Measurements from ENCODE around the gene GPATCH4. TPM values are rescaled to one million over a fixed set of nuclear protein-coding genes. Genes with fewer than 3 reads are reported as not detected.

The GPATCH4 gene
- total RNA-seq, result 31.4 and 38.3 TPM in 2 replicates
- 17.9 TPM for total RNA-seq (2013)
- polyA plus RNA-seq, result 11.3 and 25.1 TPM in 2 replicates
- 14.8 and 24.3 TPM in 2 replicates for polyA minus RNA-seq

- WGBS (ENCODE audit: insufficient coverage), result 0% methylated on average over 35 of the region's 35 CpGs
- peak within 1 kb of the TSS; percentile 96 for H3K27ac Mint-ChIP-seq
- peak; percentile 74 for ATAC-seq (ENCODE audit: low read depth)
Observed at GRCh38 chr1:156601122-156601830, at the start of gene GPATCH4. Gene GPATCH4 (minus strand): TSS chr1:156601479.

More at GRCh38 chr1:156601122-156601830, at the start of gene GPATCH4:
- Histone ChIP-seq H3K9ac (ENCODE audit: low read length) (peak within 1 kb of the TSS; percentile 93), H3K9me3 (ENCODE audit: control extremely low read depth in 1 of 3, control insufficient read depth in 2 of 3, insufficient read depth in 1 of 3, low read length in 2 of 3) (no peaks in the 10 kb centered on the region), H3K4me1 (ENCODE audit: control insufficient read depth in 2 of 2, insufficient read depth in 2 of 2, low read length in 2 of 2) (peaks cover 22 to 30% of the 10 kb centered on the region in 2 donors), H3K4me3 (ENCODE audit: control extremely low read depth in 1 of 5, extremely low read depth in 1 of 5, insufficient read depth in 1 of 5, low read depth in 2 of 5, low read length in 4 of 5) (peak within 1 kb of the TSS; percentile 85 to 100 (median 99)), H2AFZ (ENCODE audit: insufficient read depth, low read depth, low read length, poor library complexity, severe bottlenecking) (peak within 1 kb of the TSS; percentile 99), H4K20me1 (ENCODE audit: control insufficient read depth, insufficient read depth, low read length, poor library complexity, severe bottlenecking) (no peaks in the 10 kb centered on the region), H3K79me2 (ENCODE audit: control insufficient read depth, insufficient read depth, low read length) (peaks cover 37% of the 10 kb centered on the region), H3K27ac (ENCODE audit: low read length in 2 of 2) (peak within 1 kb of the TSS; percentile 72 to 83), H3K4me2 (replicated peaks; ENCODE audit: low read depth, low read length, poor library complexity, severe bottlenecking) (peak within 1 kb of the TSS; percentile 95), H3K27me3 (replicated peaks in 1 of 4; ENCODE audit: control extremely low read depth in 1 of 4, control insufficient read depth in 3 of 4, insufficient read depth in 4 of 4, low read length in 3 of 4) (no peaks in the 10 kb centered on the region), H3K36me3 (replicated peaks in 1 of 2; ENCODE audit: control extremely low read depth in 1 of 2, control insufficient read depth in 1 of 2, extremely low read depth in 1 of 2, insufficient read depth in 2 of 2, low read length in 1 of 2) (peaks cover 0 to 28% of the 10 kb centered on the region in 2 experiments)
- no peaks in the 10 kb centered on the region for H3K27me3 Mint-ChIP-seq
- H3K4me3 Mint-ChIP-seq, result peak within 1 kb of the TSS; percentile 97
- POLR2A ChIA-PET, result interaction anchor here (0.6 to 2.2 kb wide), 6 partner anchors 9 to 144 kb away, joined by 3 to 8 read pairs (median 4); partner anchors contain the start of genes MEF2D and NAXE
- CTCF ChIA-PET, result interaction anchor here (0.6 to 10.9 kb wide), 13 partner anchors 9 to 216 kb away, joined by 3 to 80 read pairs (median 4); partner anchors contain the start of genes MEF2D and NAXE
- peaks cover 38% of the 10 kb centered on the region for H3K4me1 Mint-ChIP-seq
- no peaks in the 10 kb centered on the region for H3K9me3 Mint-ChIP-seq (ENCODE audit: insufficient read depth)
- DNase-seq, result peak; percentile 84
- intact Hi-C loops (cut with micrococcal nuclease), result loop anchor here (1.0 to 2.0 kb wide), 5 partner anchors 10 to 166 kb away; partner anchors contain the start of genes MEF2D, NAXE and PRCC
- no peak for TF ChIP-seq EZH2 (IDR thresholded peaks at IDR 0.05; ENCODE audit: borderline replicate concordance, insufficient read depth, low read depth, low read length, poor library complexity, severe bottlenecking)
- TF ChIP-seq, protein P1, sequence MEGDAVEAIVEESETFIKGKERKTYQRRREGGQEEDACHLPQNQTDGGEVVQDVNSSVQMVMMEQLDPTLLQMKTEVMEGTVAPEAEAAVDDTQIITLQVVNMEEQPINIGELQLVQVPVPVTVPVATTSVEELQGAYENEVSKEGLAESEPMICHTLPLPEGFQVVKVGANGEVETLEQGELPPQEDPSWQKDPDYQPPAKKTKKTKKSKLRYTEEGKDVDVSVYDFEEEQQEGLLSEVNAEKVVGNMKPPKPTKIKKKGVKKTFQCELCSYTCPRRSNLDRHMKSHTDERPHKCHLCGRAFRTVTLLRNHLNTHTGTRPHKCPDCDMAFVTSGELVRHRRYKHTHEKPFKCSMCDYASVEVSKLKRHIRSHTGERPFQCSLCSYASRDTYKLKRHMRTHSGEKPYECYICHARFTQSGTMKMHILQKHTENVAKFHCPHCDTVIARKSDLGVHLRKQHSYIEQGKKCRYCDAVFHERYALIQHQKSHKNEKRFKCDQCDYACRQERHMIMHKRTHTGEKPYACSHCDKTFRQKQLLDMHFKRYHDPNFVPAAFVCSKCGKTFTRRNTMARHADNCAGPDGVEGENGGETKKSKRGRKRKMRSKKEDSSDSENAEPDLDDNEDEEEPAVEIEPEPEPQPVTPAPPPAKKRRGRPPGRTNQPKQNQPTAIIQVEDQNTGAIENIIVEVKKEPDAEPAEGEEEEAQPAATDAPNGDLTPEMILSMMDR (IDR thresholded peaks at IDR 0.05), result no peak
